Endothelial cell of umbilical vein (primary cell): ENCODE measurements around the gene FOXD2. TPM values are rescaled to one million over a fixed set of nuclear protein-coding genes. Genes with fewer than 3 reads are reported as not detected.

ENCODE experiments used
- BruUV-seq: library from RNA; stranded (reverse); fragments of 400-500 nt; replicated peaks from 2 replicates; lab custom pipeline; 2021; lab: Mats Ljungman, UMichigan
- CTCF ChIA-PET: fragments of 300-600, 350-600 bp; sonication (Branson Sonifier 250); formaldehyde crosslinking; loops from one replicate; lab custom pipeline; 2021; ENCODE audit warnings: antibody characterized with exemption, inconsistent platforms; lab: Charles Lee
- POLR2A ChIA-PET: fragments of 300-600, 350-600 bp; sonication (Branson Sonifier 250); formaldehyde crosslinking; loops from one replicate; lab custom pipeline; 2021; ENCODE audit warnings: antibody characterized with exemption, inconsistent platforms; lab: Charles Lee
- DNase-seq: peaks from one replicate; pipeline ENCODE4 v3.0.0-alpha.2; 2011; ENCODE audit warnings: low read depth, low spot score
- FAIRE-seq: peaks from 2 replicates; lab custom pipeline; 2011; peaks lifted over from hg19 to GRCh38; lab: Jason Lieb, UNC
- H2AFZ ChIP-seq: 2 replicates; pipeline ENCODE4 v1.6.0; 2012; ENCODE audit warnings: low read depth, low read length, control low read depth, inconsistent platforms
- H3K27ac ChIP-seq: 2 replicates; pipeline ENCODE4 v1.5.1; 2011; ENCODE audit warnings: low read depth, mild to moderate bottlenecking, control low read depth, low read length, moderate library complexity; ENCODE audit not compliant: insufficient read depth
- H3K27me3 ChIP-seq, 2 experiments: 2 replicates each; pipeline versions ENCODE4 v1.6.0 to v1.6.1; 2011; ENCODE audit warnings: low read length in 2 of 2, mixed read lengths in 1 of 2; ENCODE audit not compliant: control insufficient read depth in 2 of 2, insufficient read depth in 2 of 2
- H3K36me3 ChIP-seq, 2 experiments: 2 replicates in 1 of 2; 3 replicates in 1 of 2; pipeline ENCODE4 v1.5.1; 2011; ENCODE audit warnings: low read length in 2 of 2, mild to moderate bottlenecking in 1 of 2, moderate library complexity in 1 of 2; ENCODE audit not compliant: control insufficient read depth in 2 of 2, insufficient read depth in 2 of 2; ENCODE audit errors: extremely low read depth in 1 of 2
- H3K4me1 ChIP-seq: 3 replicates; pipeline ENCODE4 v1.5.1; 2011; ENCODE audit warnings: mild to moderate bottlenecking, low read length; ENCODE audit not compliant: control insufficient read depth, insufficient read depth; ENCODE audit errors: extremely low read depth
- H3K4me2 ChIP-seq: 2 replicates; pipeline ENCODE4 v1.6.1; 2011; ENCODE audit warnings: low read length, control low read depth, mixed read lengths; ENCODE audit not compliant: insufficient read depth
- H3K4me3 ChIP-seq, 3 experiments: fragments of 200-600 bp in 1 of 3; sonication (generic), shearing (Covaris generic) in 1 of 3; replicated peaks in 1 of 3; 2 replicates each; pipeline ENCODE4 v1.5.1; 2011 to 2016; ENCODE audit warnings: control low read depth in 3 of 3, low read length in 3 of 3, mild to moderate bottlenecking in 2 of 3, inconsistent platforms in 1 of 3, low read depth in 1 of 3, moderate library complexity in 1 of 3; ENCODE audit not compliant: insufficient read depth in 1 of 3
- H3K79me2 ChIP-seq: 2 replicates; pipeline ENCODE4 v1.6.0; 2012; ENCODE audit warnings: low read length, inconsistent platforms; ENCODE audit not compliant: control insufficient read depth, insufficient read depth
- H3K9ac ChIP-seq: replicated peaks from 2 replicates; pipeline ENCODE3; 2011; ENCODE audit warnings: low read length, control low read depth; ENCODE audit not compliant: insufficient read depth; ENCODE audit errors: extremely low read depth
- H3K9me1 ChIP-seq: replicated peaks from 3 replicates; pipeline ENCODE4 v1.6.0; 2011; ENCODE audit warnings: mild to moderate bottlenecking, low read length; ENCODE audit not compliant: control insufficient read depth, insufficient read depth; ENCODE audit errors: extremely low read depth
- H3K9me3 ChIP-seq: replicated peaks from 2 replicates; pipeline ENCODE4 v1.5.1; 2012; ENCODE audit warnings: low read length, inconsistent platforms; ENCODE audit not compliant: control insufficient read depth, insufficient read depth
- H4K20me1 ChIP-seq: replicated peaks from 2 replicates; pipeline ENCODE3; 2011; ENCODE audit warnings: mild to moderate bottlenecking, low read length; ENCODE audit not compliant: control insufficient read depth, insufficient read depth; ENCODE audit errors: extremely low read depth
- CTCF ChIP-seq, 2 donors: IDR thresholded peaks; 1 replicate in 1 of 2; 2 replicates in 1 of 2; pipeline ENCODE4 v1.5.1; 2011; ENCODE audit warnings: low read length in 2 of 2, mild to moderate bottlenecking in 2 of 2, moderate library complexity in 2 of 2, control low read depth in 1 of 2, inconsistent platforms in 1 of 2, low read depth in 1 of 2; ENCODE audit not compliant: insufficient read depth in 1 of 2; ENCODE audit errors: extremely low read depth in 1 of 2
- EZH2 ChIP-seq: IDR thresholded peaks from 2 replicates; pipeline ENCODE4 v1.6.1; 2012; ENCODE audit warnings: borderline replicate concordance, low read depth, mild to moderate bottlenecking, moderate library complexity, low read length, inconsistent platforms; ENCODE audit not compliant: severe bottlenecking
- FOS ChIP-seq: IDR thresholded peaks from 2 replicates; pipeline ENCODE4 v1.6.1; 2011; ENCODE audit warnings: mild to moderate bottlenecking, low read length, moderate library complexity, borderline replicate concordance; ENCODE audit not compliant: insufficient read depth
- GATA2 ChIP-seq: IDR thresholded peaks from 2 replicates; pipeline ENCODE4 v1.7.0; 2011; ENCODE audit warnings: low read depth, mild to moderate bottlenecking, moderate library complexity, mixed read lengths, low read length; ENCODE audit not compliant: insufficient read length, insufficient read depth
- JUN ChIP-seq: IDR thresholded peaks from 2 replicates; pipeline ENCODE4 v1.6.1; 2011; ENCODE audit warnings: borderline replicate concordance, low read depth; ENCODE audit not compliant: insufficient read length, insufficient read depth
- MAX ChIP-seq: IDR thresholded peaks from 2 replicates; pipeline ENCODE4 v1.6.1; 2011; ENCODE audit not compliant: insufficient read depth, insufficient read length
- MYC ChIP-seq: IDR thresholded peaks from one replicate; pipeline ENCODE4 v1.6.1; 2011; ENCODE audit warnings: mild to moderate bottlenecking, low read depth, low read length
- POLR2A ChIP-seq: IDR thresholded peaks from 2 replicates; pipeline ENCODE4 v1.6.1; 2012; ENCODE audit warnings: low read depth, mild to moderate bottlenecking, control low read depth, low read length
- POLR2AphosphoS5 ChIP-seq: IDR thresholded peaks from 2 replicates; pipeline ENCODE4 v1.6.1; 2012; ENCODE audit warnings: low read depth, mild to moderate bottlenecking, control low read depth, low read length, moderate library complexity; ENCODE audit not compliant: insufficient read depth
- dilution Hi-C: fragments of 300-500 bp; cut with MboI; formaldehyde crosslinking; loops from one replicate; pipeline ENCODE4 v1.15.0; 2019; ENCODE audit warnings: low sequenced_read_pairs; ENCODE audit not compliant: extremely low pct_ligation_motif_present
- intact Hi-C: fragments of 100-400 bp; cut with micrococcal nuclease; formaldehyde crosslinking; loops from one replicate; pipeline ENCODE4 v1.10.0; 2022
- polyA plus RNA-seq, 4 experiments: library from polyadenylated mRNA; depleted of rRNA in 3 of 4; stranded (reverse) in 3 of 4; unstranded in 1 of 4; fragments of >200 nt; gene quantifications; 2 replicates each; pipeline versions ENCODE4 v1.2.1 to v1.2.3, GENCODE V29; 2011 to 2012; ENCODE audit warnings: missing spikeins in 1 of 4
- total RNA-seq: library from RNA; stranded (reverse); gene quantifications from 2 replicates; pipeline ENCODE4 v1.2.3, GENCODE V29; 2021

FOXD2 gene
- total and polyA plus RNA-seq, 2 donors (not counting 3 experiments of a cell fraction or from before 2014, with no cell fraction given): 0.01 to 0.09 TPM

- POLR2A ChIA-PET: no interaction called here
- H2AFZ ChIP-seq: no peak overlapping the region
- H3K79me2 ChIP-seq: no peaks in the 10 kb centered on the region
- H3K9ac ChIP-seq: no peak overlapping the region
- FAIRE-seq (no peak), DNase-seq (no peak)
- no peak overlapping the region for H3K4me2 ChIP-seq
- no peaks in the 10 kb centered on the region for H3K4me1 ChIP-seq
- BruUV-seq: no TSS peak
- H3K9me3 ChIP-seq: no peaks in the 10 kb centered on the region
- CTCF ChIA-PET: interaction anchor here (1.0 to 1.5 kb wide), 2 partner anchors 18 to 21 kb away, joined by 4 read pairs; no protein-coding TSS in a partner anchor
- no peaks in the 10 kb centered on the region for H4K20me1 ChIP-seq
- TF ChIP-seq MAX: no peak
- TF ChIP-seq EZH2: no peak
- no peak for TF ChIP-seq GATA2
- TF ChIP-seq POLR2A: no peak
- no peak for TF ChIP-seq JUN
- TF ChIP-seq POLR2AphosphoS5: no peak
- no peak for TF ChIP-seq FOS
- TF ChIP-seq CTCF (IDR thresholded peaks at IDR 0.05; ENCODE audit: extremely low read depth in 1 of 2, insufficient read depth in 1 of 2, low read depth in 1 of 2, low read length in 2 of 2): no peak
- no peak for TF ChIP-seq MYC
- dilution Hi-C loops (no loop called here), intact Hi-C loops (no loop called here)
- H3K27me3 ChIP-seq: peaks cover 11 to 17% of the 10 kb centered on the region in 2 experiments
- no peak overlapping the region for H3K4me3 ChIP-seq
- no peaks in the 10 kb centered on the region for H3K9me1 ChIP-seq
- H3K36me3 ChIP-seq: no peaks in the 10 kb centered on the region
- H3K27ac ChIP-seq: no peak overlapping the region
These were observed 35.3 kb upstream of the FOXD2 start for GRCh38 chr1:47402591-47402990.
